ENCODE measurements around the gene TET2. TPM values are rescaled to one million over a fixed set of nuclear protein-coding genes. Genes with fewer than 3 reads are reported as not detected.
A peak's percentile ranks its signal among the peaks of the same experiment; 100 is the strongest.

TET2 gene
- total RNA-seq: 16.8 and 18.1 TPM in 2 replicates

- TF ChIP-seq, protein P1, sequence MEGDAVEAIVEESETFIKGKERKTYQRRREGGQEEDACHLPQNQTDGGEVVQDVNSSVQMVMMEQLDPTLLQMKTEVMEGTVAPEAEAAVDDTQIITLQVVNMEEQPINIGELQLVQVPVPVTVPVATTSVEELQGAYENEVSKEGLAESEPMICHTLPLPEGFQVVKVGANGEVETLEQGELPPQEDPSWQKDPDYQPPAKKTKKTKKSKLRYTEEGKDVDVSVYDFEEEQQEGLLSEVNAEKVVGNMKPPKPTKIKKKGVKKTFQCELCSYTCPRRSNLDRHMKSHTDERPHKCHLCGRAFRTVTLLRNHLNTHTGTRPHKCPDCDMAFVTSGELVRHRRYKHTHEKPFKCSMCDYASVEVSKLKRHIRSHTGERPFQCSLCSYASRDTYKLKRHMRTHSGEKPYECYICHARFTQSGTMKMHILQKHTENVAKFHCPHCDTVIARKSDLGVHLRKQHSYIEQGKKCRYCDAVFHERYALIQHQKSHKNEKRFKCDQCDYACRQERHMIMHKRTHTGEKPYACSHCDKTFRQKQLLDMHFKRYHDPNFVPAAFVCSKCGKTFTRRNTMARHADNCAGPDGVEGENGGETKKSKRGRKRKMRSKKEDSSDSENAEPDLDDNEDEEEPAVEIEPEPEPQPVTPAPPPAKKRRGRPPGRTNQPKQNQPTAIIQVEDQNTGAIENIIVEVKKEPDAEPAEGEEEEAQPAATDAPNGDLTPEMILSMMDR (IDR thresholded peaks at IDR 0.05; ENCODE audit: insufficient read depth, low read depth, low read length): no peak
- H3K4me3 ChIP-seq (ENCODE audit: low read depth, low read length): peak within 1 kb of the TSS; percentile 92
- DNase-seq (ENCODE audit: low read depth): peak; percentile 86
Measured at GRCh38 chr4:105146276-105147015, at the start of gene TET2. Gene TET2, plus strand, starts transcription at chr4:105146876. Its CDS starts 87,067 bp downstream, at chr4:105233943.

DNA sequence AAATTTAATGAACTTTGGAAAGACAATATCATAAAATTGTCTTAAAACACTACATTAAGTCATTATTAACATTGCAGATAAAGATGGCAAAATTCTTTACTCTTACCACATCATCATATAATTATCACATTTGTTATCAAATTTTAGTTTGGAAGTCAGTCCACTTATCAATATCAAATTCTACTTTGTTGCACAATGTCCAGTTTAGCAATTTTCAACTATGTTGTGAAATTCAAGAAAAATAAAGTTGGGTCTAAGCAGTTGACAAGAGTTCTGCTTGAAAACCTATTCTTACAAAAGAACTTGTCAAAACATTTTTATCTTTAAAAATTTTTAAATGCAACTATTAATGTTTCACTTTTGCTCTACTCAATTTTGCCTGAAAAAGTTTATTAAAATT is 44.7 kb upstream of the TET2 start:
- TF ChIP-seq, protein P1 (IDR thresholded peaks at IDR 0.05; ENCODE audit: insufficient read depth, low read depth, low read length): no peak
- H3K4me3 ChIP-seq (ENCODE audit: low read depth, low read length): no peak overlapping the region
- no peak for DNase-seq (ENCODE audit: low read depth)

- DNase-seq (ENCODE audit: low read depth): peak; percentile 49
- no peak overlapping the region for H3K4me3 ChIP-seq (ENCODE audit: low read depth, low read length)
Measured at GRCh38 chr4:105106426-105106825, 40.2 kb upstream of the TET2 start.

GRCh38 chr4:105107095-105107856 is 39.4 kb upstream of the TET2 start:
- DNase-seq (ENCODE audit: low read depth): no peak
- no peak overlapping the region for H3K4me3 ChIP-seq (ENCODE audit: low read depth, low read length)
- TF ChIP-seq, protein P1 (IDR thresholded peaks at IDR 0.05; ENCODE audit: insufficient read depth, low read depth, low read length): no peak

More at GRCh38 chr4:105106426-105106825, 40.2 kb upstream of the TET2 start:
- TF ChIP-seq, protein P1 (IDR thresholded peaks at IDR 0.05; ENCODE audit: insufficient read depth, low read depth, low read length): no peak

DNA sequence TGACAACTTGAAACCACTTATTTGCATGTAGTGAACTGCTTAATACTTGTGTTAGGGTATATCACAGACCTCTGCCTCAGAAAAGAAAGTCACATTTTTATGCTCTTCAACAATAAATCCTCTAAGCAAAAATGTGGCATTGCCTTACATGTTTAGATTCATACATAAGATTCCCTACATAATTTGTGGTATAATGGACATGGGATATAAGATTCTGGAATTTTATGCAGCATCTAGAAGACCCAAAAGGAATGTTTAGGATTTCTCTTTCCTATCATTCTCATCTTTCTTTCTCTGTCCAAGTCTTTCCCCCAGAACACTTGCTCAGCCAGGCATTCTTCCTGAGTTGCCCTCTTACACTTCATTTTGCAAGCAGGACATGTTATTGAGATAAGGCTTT is 37.7 kb upstream of the TET2 start:
- H3K4me3 ChIP-seq (ENCODE audit: low read depth, low read length): no peak overlapping the region
- TF ChIP-seq, protein P1 (IDR thresholded peaks at IDR 0.05; ENCODE audit: insufficient read depth, low read depth, low read length): no peak
- DNase-seq (ENCODE audit: low read depth): no peak

- TF ChIP-seq, protein P1 (IDR thresholded peaks at IDR 0.05; ENCODE audit: insufficient read depth, low read depth, low read length): no peak
- no peak for DNase-seq (ENCODE audit: low read depth)
- no peak overlapping the region for H3K4me3 ChIP-seq (ENCODE audit: low read depth, low read length)
Measured at GRCh38 chr4:105112274-105112673, 34.4 kb upstream of the TET2 start.
